HepG2 (cell line): ENCODE data around the gene HEY2. TPM values are rescaled to one million over a fixed set of nuclear protein-coding genes. Genes with fewer than 3 reads are reported as not detected.

Experiments
- ETV6 ChIP-seq: sonication (generic); formaldehyde crosslinking; conservative IDR thresholded peaks from 2 replicates; pipeline ENCODE4 v1.4.0; 2020; ENCODE audit warnings: missing genetic modification reagents
- FOXM1 ChIP-seq: sonication (generic); formaldehyde crosslinking; IDR thresholded peaks from 2 replicates; pipeline ENCODE4 v1.5.0; 2020; ENCODE audit warnings: missing genetic modification reagents
- HNF4A ChIP-seq: sonication (generic); formaldehyde crosslinking; IDR thresholded peaks from 2 replicates; pipeline ENCODE4 v1.4.0; 2020; ENCODE audit warnings: missing genetic modification reagents
- HOXA3 ChIP-seq: sonication (generic); formaldehyde crosslinking; IDR thresholded peaks from 2 replicates; pipeline ENCODE4 v1.5.0; 2020; ENCODE audit warnings: missing genetic modification reagents
- IRF1 ChIP-seq: sonication (generic); formaldehyde crosslinking; IDR thresholded peaks from 2 replicates; pipeline ENCODE4 v1.4.0; 2020; ENCODE audit warnings: low read depth, mild to moderate bottlenecking, missing genetic modification reagents
- JUN ChIP-seq: sonication (generic); formaldehyde crosslinking; IDR thresholded peaks from 2 replicates; pipeline ENCODE4 v1.4.0; 2020; ENCODE audit warnings: mild to moderate bottlenecking, missing genetic modification reagents
- MBD4 ChIP-seq: IDR thresholded peaks from 2 replicates; pipeline ENCODE4 v1.6.1; 2012; ENCODE audit warnings: low read length, inconsistent platforms, borderline replicate concordance
- NFE2L1 ChIP-seq: sonication (generic); formaldehyde crosslinking; IDR thresholded peaks from 2 replicates; pipeline ENCODE4 v1.4.0; 2020; ENCODE audit warnings: missing genetic modification reagents, mild to moderate bottlenecking, borderline replicate concordance
- PBX3 ChIP-seq: sonication (generic); formaldehyde crosslinking; IDR thresholded peaks from 2 replicates; pipeline ENCODE4 v1.8.1; 2023; ENCODE audit warnings: missing genetic modification reagents, inconsistent platforms, borderline replicate concordance
- RFXAP ChIP-seq: sonication (generic); formaldehyde crosslinking; IDR thresholded peaks from 2 replicates; pipeline ENCODE4 v1.4.0; 2020; ENCODE audit warnings: missing genetic modification reagents, borderline replicate concordance
- SAFB2 ChIP-seq: sonication (generic); formaldehyde crosslinking; IDR thresholded peaks from 2 replicates; pipeline ENCODE4 v1.5.1; 2020; ENCODE audit warnings: missing genetic modification reagents, low read depth, mild to moderate bottlenecking, borderline replicate concordance
- SATB2 ChIP-seq: sonication (generic); formaldehyde crosslinking; IDR thresholded peaks from 2 replicates; pipeline ENCODE4 v1.5.0; 2020; ENCODE audit warnings: missing genetic modification reagents
- TBX2 ChIP-seq: sonication (generic); formaldehyde crosslinking; IDR thresholded peaks from 2 replicates; pipeline ENCODE4 v1.5.0; 2020; ENCODE audit warnings: missing genetic modification reagents, mild to moderate bottlenecking, borderline replicate concordance
- TSC22D2 ChIP-seq: sonication (generic); formaldehyde crosslinking; IDR thresholded peaks from 2 replicates; pipeline ENCODE4 v1.5.1; 2020; ENCODE audit warnings: missing genetic modification reagents, mild to moderate bottlenecking, borderline replicate concordance
- ZBTB1 ChIP-seq: sonication (generic); formaldehyde crosslinking; IDR thresholded peaks from 2 replicates; pipeline ENCODE4 v1.4.0; 2020; ENCODE audit warnings: missing genetic modification reagents, borderline replicate concordance
- ZBTB38 ChIP-seq: sonication (generic); formaldehyde crosslinking; IDR thresholded peaks from 2 replicates; pipeline ENCODE4 v1.5.1; 2020; ENCODE audit warnings: mild to moderate bottlenecking, missing genetic modification reagents
- ZMYM4 ChIP-seq: sonication (generic); formaldehyde crosslinking; IDR thresholded peaks from 2 replicates; pipeline ENCODE4 v1.8.1; 2023; ENCODE audit warnings: mild to moderate bottlenecking, missing genetic modification reagents
- ZNF124 ChIP-seq: sonication (generic); formaldehyde crosslinking; IDR thresholded peaks from 2 replicates; pipeline ENCODE4 v1.4.0; 2020; ENCODE audit warnings: missing genetic modification reagents
- ZNF138 ChIP-seq: sonication (generic); formaldehyde crosslinking; IDR thresholded peaks from 2 replicates; pipeline ENCODE4 v1.5.0; 2020; ENCODE audit warnings: mild to moderate bottlenecking, low read depth, missing genetic modification reagents
- ZNF33B ChIP-seq: sonication (generic); formaldehyde crosslinking; IDR thresholded peaks from 2 replicates; pipeline ENCODE4 v1.5.1; 2020; ENCODE audit warnings: mild to moderate bottlenecking, missing genetic modification reagents
- ZNF431 ChIP-seq: sonication (generic); formaldehyde crosslinking; IDR thresholded peaks from 2 replicates; pipeline ENCODE4 v1.9.0; 2022; ENCODE audit warnings: missing genetic modification reagents, low read depth, mild to moderate bottlenecking, borderline replicate concordance
- ZNF432 ChIP-seq: sonication (generic); formaldehyde crosslinking; IDR thresholded peaks from 2 replicates; pipeline ENCODE4 v1.5.0; 2020; ENCODE audit warnings: missing genetic modification reagents, mild to moderate bottlenecking, borderline replicate concordance
- ZNF556 ChIP-seq: sonication (generic); formaldehyde crosslinking; IDR thresholded peaks from 2 replicates; pipeline ENCODE4 v1.4.0; 2020; ENCODE audit warnings: mild to moderate bottlenecking, missing genetic modification reagents, borderline replicate concordance
- ZSCAN12 ChIP-seq: sonication (generic); formaldehyde crosslinking; IDR thresholded peaks from 2 replicates; pipeline ENCODE4 v1.9.0; 2021; ENCODE audit warnings: mild to moderate bottlenecking, missing genetic modification reagents
- polyA plus RNA-seq, 8 experiments: library from polyadenylated mRNA; depleted of rRNA in 3 of 8; stranded (reverse) in 7 of 8; unstranded in 1 of 8; fragments of >200 nt; fragmentation: Illumina TruSeq in 4 of 8; extraction: Trizol in 4 of 8; gene quantifications; 2 replicates each; pipeline versions ENCODE4 v1.2.1 to v1.2.3, GENCODE V29; 2011 to 2016; ENCODE audit warnings: low read depth in 4 of 8, missing spikeins in 1 of 8, mixed read lengths in 1 of 8; ENCODE audit not compliant: insufficient read depth in 1 of 8
- total RNA-seq, 5 experiments: library from RNA; depleted of rRNA; stranded (reverse); fragments of >200 nt; fragmentation: Illumina TruSeq; extraction: Trizol; gene quantifications; 2 replicates each; pipeline ENCODE4 v1.2.3, GENCODE V29; 2016; ENCODE audit warnings: low read depth in 1 of 5
- TF ChIP-seq, protein P1 (sequence below): sonication (generic); formaldehyde crosslinking; IDR thresholded peaks from 2 replicates; pipeline ENCODE4 v1.8.0; 2022; ENCODE audit warnings: missing genetic modification reagents, low read depth, mild to moderate bottlenecking, borderline replicate concordance
- TF ChIP-seq, protein P2 (sequence below): sonication (generic); formaldehyde crosslinking; IDR thresholded peaks from 2 replicates; pipeline ENCODE4 v1.8.0; 2022; ENCODE audit warnings: low read depth, missing genetic modification reagents

Gene HEY2
- total and polyA plus RNA-seq, 2 of the 13 experiments (the other 11 are each of a cell fraction or from before 2014, with no cell fraction given): 0.04 TPM

- 0 out of 2 replicates have a peak, but pooled peaks have one; percentile 52 for TF ChIP-seq ZNF432 (CRISPR knock-in tag)
- TF ChIP-seq NFE2L1 (CRISPR knock-in tag): 0 out of 2 replicates have a peak, but pooled peaks have one; percentile 70
- peak; percentile 51; the same call in 1 of the 2 replicates for TF ChIP-seq ZSCAN12
- peak; percentile 75; the same call in 1 of the 2 replicates for TF ChIP-seq RFXAP (CRISPR knock-in tag)
- peak; percentile 26; the same call in 1 of the 2 replicates for TF ChIP-seq ZBTB1
- TF ChIP-seq ZNF138 (CRISPR knock-in tag): peak; percentile 96
- TF ChIP-seq HNF4A (CRISPR knock-in tag): 0 out of 2 replicates have a peak, but pooled peaks have one; percentile 5
- peak; percentile 59; the same call in 1 of the 2 replicates for TF ChIP-seq ETV6 (CRISPR knock-in tag)
- no peak; the same call in 1 of the 2 replicates for TF ChIP-seq TSC22D2
- TF ChIP-seq HOXA3 (CRISPR knock-in tag): peak; percentile 71
- TF ChIP-seq, protein P1, sequence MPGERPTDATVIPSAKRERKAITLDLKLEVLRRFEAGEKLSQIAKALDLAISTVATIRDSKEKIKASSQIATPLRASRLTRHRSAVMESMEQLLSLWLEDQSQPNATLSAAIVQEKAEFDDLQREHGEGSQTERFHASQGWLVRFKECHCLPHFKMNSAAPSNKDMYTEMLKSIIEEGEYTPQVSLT (CRISPR knock-in tag): no peak
- TF ChIP-seq, protein P2, sequence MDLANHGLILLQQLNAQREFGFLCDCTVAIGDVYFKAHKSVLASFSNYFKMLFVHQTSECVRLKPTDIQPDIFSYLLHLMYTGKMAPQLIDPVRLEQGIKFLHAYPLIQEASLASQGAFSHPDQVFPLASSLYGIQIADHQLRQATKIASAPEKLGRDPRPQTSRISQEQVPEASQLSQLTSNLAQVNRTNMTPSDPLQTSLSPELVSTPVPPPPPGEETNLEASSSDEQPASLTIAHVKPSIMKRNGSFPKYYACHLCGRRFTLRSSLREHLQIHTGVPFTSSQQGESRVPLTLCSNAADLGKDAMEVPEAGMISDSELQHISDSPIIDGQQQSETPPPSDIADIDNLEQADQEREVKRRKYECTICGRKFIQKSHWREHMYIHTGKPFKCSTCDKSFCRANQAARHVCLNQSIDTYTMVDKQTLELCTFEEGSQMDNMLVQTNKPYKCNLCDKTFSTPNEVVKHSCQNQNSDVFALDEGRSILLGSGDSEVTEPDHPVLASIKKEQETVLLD: peak; percentile 68; the same call in 1 of the 2 replicates
- TF ChIP-seq TBX2: peak; percentile 78
- peak; percentile 97 for TF ChIP-seq ZNF431
- TF ChIP-seq MBD4: no peak
- peak; percentile 78; the same call in 1 of the 2 replicates for TF ChIP-seq SATB2 (CRISPR knock-in tag)
- TF ChIP-seq ZNF124 (CRISPR knock-in tag): no peak
- no peak for TF ChIP-seq ZNF33B (CRISPR knock-in tag)
- peak; percentile 13 for TF ChIP-seq ZBTB38
- TF ChIP-seq SAFB2 (CRISPR knock-in tag): peak; percentile 89
- TF ChIP-seq ZNF556: peak; percentile 76; the same call in 1 of the 2 replicates
- peak; percentile 70; the same call in 1 of the 2 replicates for TF ChIP-seq ZMYM4 (CRISPR knock-in tag)
- 0 out of 2 replicates have a peak, but pooled peaks have one; percentile 48 for TF ChIP-seq IRF1 (CRISPR knock-in tag)
- TF ChIP-seq JUN (CRISPR knock-in tag): peak; percentile 69
- 0 out of 2 replicates have a peak, but pooled peaks have one; percentile 18 for TF ChIP-seq PBX3 (CRISPR knock-in tag)
- no peak for TF ChIP-seq FOXM1 (CRISPR knock-in tag)
Measured at GRCh38 chr6:125790358-125791150, 41.1 kb downstream of the HEY2 start, which contains the start of gene NCOA7 (continued).
